BLaER1 (cell line): ENCODE data around the gene MRC2.
A peak's percentile ranks its signal among the peaks of the same experiment; 100 is the strongest.

ENCODE experiments used
- H3K27ac ChIP-seq: shearing (Covaris generic); formaldehyde crosslinking; 2 replicates; pipeline ENCODE4 v1.8.1; 2022
- H3K27me3 ChIP-seq: shearing (Covaris generic); formaldehyde crosslinking; 2 replicates; pipeline ENCODE4 v1.8.1; 2022
- H3K36me3 ChIP-seq: shearing (Covaris generic); formaldehyde crosslinking; 2 replicates; pipeline ENCODE4 v1.8.1; 2022
- H3K4me1 ChIP-seq: shearing (Covaris generic); formaldehyde crosslinking; 2 replicates; pipeline ENCODE4 v1.8.1; 2022
- H3K4me2 ChIP-seq: shearing (Covaris generic); formaldehyde crosslinking; 2 replicates; pipeline ENCODE4 v1.8.1; 2022
- H3K4me3 ChIP-seq: shearing (Covaris generic); formaldehyde crosslinking; 2 replicates; pipeline ENCODE4 v1.8.1; 2022
- H3K9ac ChIP-seq: shearing (Covaris generic); formaldehyde crosslinking; 2 replicates; pipeline ENCODE4 v1.8.1; 2022
- H3K9me3 ChIP-seq: shearing (Covaris generic); formaldehyde crosslinking; 2 replicates; pipeline ENCODE4 v1.8.1; 2022
- H4K20me1 ChIP-seq: shearing (Covaris generic); formaldehyde crosslinking; 2 replicates; pipeline ENCODE4 v1.8.1; 2022
- Cebpa-rat ChIP-seq: shearing (Covaris generic); IDR thresholded peaks from 2 replicates; pipeline ENCODE4 v1.8.1; 2022

The MRC2 gene

GRCh38 chr17:62621223-62621622 lies 6.2 kb upstream of the MRC2 start:
- Histone ChIP-seq H4K20me1 (peaks cover 11% of the 10 kb centered on the region; the same call in 1 of the 2 replicates), H3K4me1 (peaks cover 18% of the 10 kb centered on the region), H3K27ac (no peak overlapping the region), H3K27me3 (no peaks in the 10 kb centered on the region), H3K9ac (no peak overlapping the region), H3K4me2 (no peak overlapping the region), H3K36me3 (peaks cover 28% of the 10 kb centered on the region; the same call in 1 of the 2 replicates), H3K9me3 (no peaks in the 10 kb centered on the region), H3K4me3 (no peak overlapping the region)
- TF ChIP-seq Cebpa-rat: no peak

DNA sequence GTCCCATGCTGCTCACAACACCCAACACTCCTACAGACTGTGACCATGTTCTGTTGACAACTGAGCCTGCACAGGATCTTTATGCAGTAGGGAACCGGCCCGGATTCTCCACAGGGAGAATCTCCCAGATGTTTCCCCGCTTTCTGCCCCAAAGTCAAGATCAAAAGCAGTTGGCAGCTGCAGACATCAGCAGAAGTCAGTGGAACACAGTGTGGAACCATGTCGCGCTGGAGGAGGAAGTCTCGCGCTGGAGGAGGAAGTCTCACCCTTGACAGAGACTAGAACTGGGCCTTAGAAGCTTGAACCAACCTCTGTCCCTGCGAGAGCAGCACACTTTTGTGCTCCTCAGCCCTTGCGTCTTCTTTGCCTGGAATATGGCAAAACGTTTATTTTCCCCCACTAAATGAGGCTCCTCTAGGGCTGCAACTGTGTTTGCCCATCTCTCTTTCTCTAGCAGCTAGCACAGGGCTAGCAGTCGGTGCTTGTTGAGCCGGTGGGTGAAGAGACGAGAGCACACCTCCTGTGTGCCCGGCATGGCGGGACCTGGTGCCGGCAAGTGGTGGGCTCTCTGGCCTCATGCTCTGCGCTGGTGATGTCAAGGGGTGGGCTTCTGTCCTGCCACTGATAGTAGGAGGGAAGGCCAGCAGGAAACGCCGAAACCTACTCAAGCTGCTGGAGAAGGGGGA lies 2.1 kb upstream of the MRC2 start:
- Histone ChIP-seq H3K4me1 (peaks cover 46% of the 10 kb centered on the region), H3K9ac (no peak overlapping the region), H3K36me3 (no peaks in the 10 kb centered on the region), H4K20me1 (peaks cover 14% of the 10 kb centered on the region), H3K4me3 (no peak overlapping the region), H3K9me3 (no peaks in the 10 kb centered on the region), H3K4me2 (peak overlapping the region; percentile 96), H3K27ac (peak overlapping the region; percentile 32; the same call in 1 of the 2 replicates), H3K27me3 (no peaks in the 10 kb centered on the region)
- no peak for TF ChIP-seq Cebpa-rat

GRCh38 chr17:62625870-62626200 lies 1.6 kb upstream of the MRC2 start:
- Histone ChIP-seq H3K4me3 (no peak overlapping the region), H3K4me2 (peak overlapping the region; percentile 96), H3K36me3 (no peaks in the 10 kb centered on the region; the same call in 1 of the 2 replicates), H3K27ac (peak overlapping the region; percentile 32; the same call in 1 of the 2 replicates), H3K9me3 (no peaks in the 10 kb centered on the region), H3K27me3 (no peaks in the 10 kb centered on the region), H4K20me1 (peaks cover 19% of the 10 kb centered on the region), H3K4me1 (peaks cover 51% of the 10 kb centered on the region), H3K9ac (no peak overlapping the region)
- 0 out of 2 replicates have a peak, but pooled peaks have one; percentile 17 for TF ChIP-seq Cebpa-rat

DNA sequence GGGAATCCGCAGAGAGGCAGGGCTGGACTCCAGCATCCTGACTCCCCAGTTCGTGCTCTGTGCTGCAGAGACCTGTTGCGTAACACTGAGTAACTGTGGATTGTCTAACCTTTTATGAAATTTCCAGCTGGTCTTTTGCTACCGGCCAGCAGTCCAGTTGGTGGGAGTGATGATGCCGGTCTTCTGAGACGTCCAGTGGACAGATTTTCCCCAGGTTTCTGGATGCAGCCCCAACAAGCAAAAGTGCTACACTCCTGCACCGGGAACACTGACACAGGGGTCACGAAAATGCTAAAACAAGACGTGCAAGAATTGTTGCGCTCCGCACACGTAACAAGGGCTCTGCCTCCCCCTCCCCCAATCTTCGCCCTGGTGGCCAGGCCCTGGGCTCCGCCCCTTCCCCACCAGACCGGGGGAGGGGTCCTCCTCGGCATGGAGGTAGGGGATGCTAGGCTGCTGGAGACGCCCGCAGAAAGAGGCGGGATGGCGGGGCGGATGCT lies 701 bp upstream of the MRC2 start:
- H3K4me1 ChIP-seq: peaks cover 57% of the 10 kb centered on the region
- peak overlapping the region; percentile 97 for H3K4me3 ChIP-seq
- peak overlapping the region; percentile 81 for H3K27ac ChIP-seq
- TF ChIP-seq Cebpa-rat: peak; percentile 98
- peaks cover 7% of the 10 kb centered on the region; the same call in 1 of the 2 replicates for H3K36me3 ChIP-seq
- H4K20me1 ChIP-seq: peaks cover 29% of the 10 kb centered on the region
- H3K9ac ChIP-seq: peak overlapping the region; percentile 85
- H3K27me3 ChIP-seq: no peaks in the 10 kb centered on the region
- H3K9me3 ChIP-seq: no peaks in the 10 kb centered on the region
- peak overlapping the region; percentile 96 for H3K4me2 ChIP-seq

- Histone ChIP-seq H3K4me1 (peaks cover 67% of the 10 kb centered on the region), H3K4me3 (peak overlapping the region; percentile 97), H4K20me1 (peaks cover 41% of the 10 kb centered on the region), H3K9me3 (no peaks in the 10 kb centered on the region), H3K36me3 (peaks cover 12% of the 10 kb centered on the region; the same call in 1 of the 2 replicates), H3K4me2 (peak overlapping the region; percentile 96), H3K27me3 (no peaks in the 10 kb centered on the region), H3K9ac (peak overlapping the region; percentile 85), H3K27ac (peak overlapping the region; percentile 81)
- TF ChIP-seq Cebpa-rat: no peak
Measured at GRCh38 chr17:62627904-62628633, 599 bp downstream of the MRC2 start.

GRCh38 chr17:62628831-62629555 lies 1.5 kb downstream of the MRC2 start:
- Histone ChIP-seq H3K27me3 (no peaks in the 10 kb centered on the region), H3K9me3 (no peaks in the 10 kb centered on the region), H3K4me1 (peaks cover 67% of the 10 kb centered on the region), H3K27ac (peak overlapping the region; percentile 81), H3K9ac (peak overlapping the region; percentile 85), H3K4me3 (peak overlapping the region; percentile 97), H4K20me1 (peaks cover 42% of the 10 kb centered on the region), H3K36me3 (peaks cover 12% of the 10 kb centered on the region; the same call in 1 of the 2 replicates), H3K4me2 (peak overlapping the region; percentile 96)
- no peak for TF ChIP-seq Cebpa-rat

- Histone ChIP-seq H3K27me3 (no peaks in the 10 kb centered on the region), H3K36me3 (peaks cover 12% of the 10 kb centered on the region; the same call in 1 of the 2 replicates), H3K4me3 (peak overlapping the region; percentile 97; the same call in 1 of the 2 replicates), H3K4me1 (peaks cover 64% of the 10 kb centered on the region), H3K9ac (peak overlapping the region; percentile 85; the same call in 1 of the 2 replicates), H4K20me1 (peaks cover 49% of the 10 kb centered on the region), H3K27ac (peak overlapping the region; percentile 81; the same call in 1 of the 2 replicates), H3K4me2 (peak overlapping the region; percentile 96), H3K9me3 (no peaks in the 10 kb centered on the region)
- TF ChIP-seq Cebpa-rat: no peak
Measured at GRCh38 chr17:62629556-62630364, 2.3 kb downstream of the MRC2 start.

DNA sequence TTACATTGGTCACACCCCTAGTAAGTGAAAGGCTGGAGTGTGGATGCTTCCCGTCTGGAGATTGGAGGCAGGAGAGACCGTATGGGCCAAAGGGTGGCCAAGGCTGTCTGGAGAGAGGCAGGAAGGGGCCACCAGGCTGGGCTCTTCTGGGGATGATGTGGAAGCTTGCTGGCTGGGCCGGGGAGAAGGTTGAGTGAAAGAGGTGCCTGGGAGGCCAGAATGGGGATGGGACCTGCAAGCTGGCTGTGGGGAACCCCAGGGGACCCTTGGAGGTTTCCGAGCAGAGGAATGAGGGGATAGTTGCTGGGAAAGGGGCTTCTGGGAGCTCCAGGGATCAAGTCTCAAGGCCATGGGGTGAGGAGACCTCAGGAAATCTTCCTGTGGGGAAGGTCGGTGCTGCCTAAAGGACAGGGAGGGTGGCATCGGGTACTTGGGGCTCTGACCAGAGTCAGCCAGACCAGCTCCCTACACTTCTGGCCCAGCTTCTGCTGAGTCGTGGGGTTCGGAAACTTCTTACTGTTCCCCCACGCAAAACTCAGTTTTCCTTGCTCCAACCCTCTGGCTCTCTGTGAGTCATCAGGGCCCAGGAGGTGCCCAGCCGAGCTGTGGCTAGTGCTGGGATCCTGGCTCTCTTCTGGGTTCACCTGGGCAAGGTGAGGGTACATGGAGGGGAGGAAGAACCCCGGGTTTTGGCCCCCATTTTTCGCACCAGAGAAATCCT lies 3.1 kb downstream of the MRC2 start:
- Histone ChIP-seq H3K27me3 (no peaks in the 10 kb centered on the region), H3K36me3 (peaks cover 15% of the 10 kb centered on the region; the same call in 1 of the 2 replicates), H3K9ac (no peak overlapping the region), H3K4me2 (peak overlapping the region; percentile 96; the same call in 1 of the 2 replicates), H4K20me1 (peaks cover 54% of the 10 kb centered on the region), H3K4me1 (peaks cover 56% of the 10 kb centered on the region), H3K4me3 (no peak overlapping the region), H3K27ac (no peak overlapping the region), H3K9me3 (no peaks in the 10 kb centered on the region)
- TF ChIP-seq Cebpa-rat: no peak
